Thyroid gland (tissue), 4 donors: ENCODE data around the gene ALAS1.
A peak's percentile ranks its signal among the peaks of the same experiment; 100 is the strongest.

ENCODE experiments used
- CTCF ChIP-seq, 6 experiments: fragments of 200-600 bp in 3 of 6; fragments of 450-650 bp in 3 of 6; sonication (generic) in 3 of 6; IDR thresholded peaks; one replicate each; pipeline ENCODE4 v1.5.1; 2016 to 2019; ENCODE audit warnings: antibody characterized with exemption in 6 of 6, mild to moderate bottlenecking in 2 of 6, inconsistent platforms in 1 of 6, moderate library complexity in 1 of 6
- POLR2A ChIP-seq, 2 donors: fragments of 450-650 bp; IDR thresholded peaks; one replicate each; pipeline ENCODE4 v1.6.1; 2017; ENCODE audit warnings: antibody characterized with exemption in 2 of 2, mild to moderate bottlenecking in 2 of 2, moderate library complexity in 1 of 2

- TF ChIP-seq CTCF (IDR thresholded peaks at IDR 0.05) (peak; percentile 63 to 82 (median 78)), POLR2A (IDR thresholded peaks at IDR 0.05) (no peak)
Observed at GRCh38 chr3:52231502-52232278, 33.7 kb downstream of the ALAS1 start.
